GM21825 (cell line): ENCODE data around the gene NOX3.
"Not testable (repeated sequence)": the region's sequence is repeated elsewhere in the genome, so short reads cannot be mapped to it uniquely, and the experiment has no call there.

Experiments
- ATAC-seq: cut with Tn5 transposase; IDR thresholded peaks from one replicate; pipeline ENCODE4 v1.9.1; 2021; ENCODE audit warnings: mild to moderate bottlenecking, moderate library complexity; ENCODE audit not compliant: unreplicated experiment

NOX3 gene

GRCh38 chr6:155377061-155377460 is 78.6 kb downstream of the NOX3 start:
- no peak for ATAC-seq

DNA sequence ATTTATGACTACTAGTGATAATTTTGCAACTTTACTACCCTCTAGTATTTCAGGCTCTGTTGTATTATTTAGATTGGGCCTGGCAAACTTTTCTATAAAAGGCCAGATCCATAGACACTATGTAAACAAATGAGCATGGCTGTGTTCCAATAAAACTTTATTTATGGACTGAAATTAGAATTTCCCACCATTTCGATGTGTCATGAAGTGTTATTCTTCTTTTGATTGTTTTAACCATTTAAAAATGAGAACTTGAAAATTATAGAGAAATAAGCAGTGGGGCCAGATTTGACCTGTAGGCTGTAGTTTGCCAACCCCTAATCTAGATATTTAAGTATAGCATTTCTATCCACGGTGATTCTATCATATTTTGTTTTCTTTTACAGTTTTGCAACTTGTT is 79.8 kb downstream of the NOX3 start:
- no peak for ATAC-seq

DNA sequence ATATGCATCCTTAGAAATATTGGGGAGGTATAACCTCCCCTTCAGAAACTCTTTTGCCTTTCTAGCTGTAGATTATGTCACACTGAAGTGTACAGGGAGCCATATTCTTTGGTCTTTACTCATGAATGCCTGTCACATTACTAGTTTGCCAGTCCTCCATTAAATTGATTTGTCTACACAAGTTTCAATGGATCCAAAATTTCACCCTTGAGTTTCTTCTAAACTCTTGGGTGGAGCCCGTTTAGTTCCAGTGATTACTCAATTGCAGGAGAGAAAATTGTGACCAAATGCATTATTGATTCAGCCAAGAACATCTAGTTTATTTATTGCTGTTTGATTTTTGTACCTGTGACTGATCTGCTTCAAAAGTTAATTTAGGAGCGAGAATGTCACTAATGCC is 81.0 kb downstream of the NOX3 start:
- ATAC-seq = no peak

DNA sequence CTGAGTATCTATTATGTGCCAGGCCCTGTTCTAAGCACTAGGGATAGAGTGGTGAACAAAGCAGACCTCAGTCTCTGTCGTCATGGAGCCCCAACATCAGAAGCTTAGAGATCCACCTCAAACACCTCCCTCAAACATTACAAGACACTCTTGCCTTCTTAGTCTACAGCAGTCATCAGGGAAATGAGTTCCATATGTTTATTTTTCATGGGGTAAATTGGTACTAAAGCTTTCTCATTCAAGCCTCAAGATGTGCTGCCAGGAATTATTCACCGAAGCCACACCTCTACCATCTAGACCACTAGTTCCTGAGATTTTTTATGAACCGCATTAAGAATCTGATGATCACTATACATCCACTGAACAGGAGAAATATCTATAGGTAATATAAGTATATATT is 82.4 kb downstream of the NOX3 start:
- no peak for ATAC-seq

- no peak for ATAC-seq
These were observed 83.4 kb downstream of the NOX3 start for GRCh38 chr6:155372256-155372655.

DNA sequence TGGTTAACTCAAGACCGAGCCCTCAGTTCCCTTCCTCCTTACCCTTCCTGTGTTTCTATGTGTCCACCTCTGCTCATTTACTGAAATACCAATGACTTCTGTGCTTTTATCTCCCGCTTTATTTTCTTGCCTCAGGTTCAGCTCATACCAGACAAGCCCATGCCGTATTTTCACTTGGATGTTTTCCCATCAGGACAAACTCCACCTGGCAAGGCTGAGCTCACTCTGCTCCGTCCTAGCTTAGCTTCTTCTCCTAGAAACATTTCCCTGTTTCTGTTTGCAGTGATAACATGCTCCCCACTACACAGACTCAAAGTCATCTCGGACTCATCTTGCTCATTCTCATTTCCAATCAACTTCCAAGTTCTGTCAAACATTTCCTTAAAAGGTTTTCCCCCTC is 84.4 kb downstream of the NOX3 start:
- no peak for ATAC-seq

DNA sequence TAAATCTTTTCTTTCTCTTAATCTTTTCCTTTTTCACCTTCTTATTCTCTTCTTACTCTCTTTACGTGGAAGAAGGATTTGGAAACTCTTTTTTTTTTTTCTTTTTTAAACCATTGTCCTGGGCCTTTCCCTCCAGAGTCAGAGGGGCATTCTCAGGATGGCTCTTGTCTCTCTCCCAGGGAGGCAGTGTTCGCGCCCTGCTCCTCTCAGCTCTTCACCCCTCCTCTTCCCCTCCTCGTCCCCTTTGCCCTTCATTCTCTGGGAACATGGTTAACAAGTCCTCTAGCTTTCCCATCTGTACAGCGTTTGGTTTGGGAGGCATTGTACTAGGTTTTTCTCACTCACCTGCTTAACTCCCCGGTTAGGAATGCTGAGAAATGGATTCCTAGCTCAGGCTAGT is 89.3 kb downstream of the NOX3 start:
- no peak for ATAC-seq

DNA sequence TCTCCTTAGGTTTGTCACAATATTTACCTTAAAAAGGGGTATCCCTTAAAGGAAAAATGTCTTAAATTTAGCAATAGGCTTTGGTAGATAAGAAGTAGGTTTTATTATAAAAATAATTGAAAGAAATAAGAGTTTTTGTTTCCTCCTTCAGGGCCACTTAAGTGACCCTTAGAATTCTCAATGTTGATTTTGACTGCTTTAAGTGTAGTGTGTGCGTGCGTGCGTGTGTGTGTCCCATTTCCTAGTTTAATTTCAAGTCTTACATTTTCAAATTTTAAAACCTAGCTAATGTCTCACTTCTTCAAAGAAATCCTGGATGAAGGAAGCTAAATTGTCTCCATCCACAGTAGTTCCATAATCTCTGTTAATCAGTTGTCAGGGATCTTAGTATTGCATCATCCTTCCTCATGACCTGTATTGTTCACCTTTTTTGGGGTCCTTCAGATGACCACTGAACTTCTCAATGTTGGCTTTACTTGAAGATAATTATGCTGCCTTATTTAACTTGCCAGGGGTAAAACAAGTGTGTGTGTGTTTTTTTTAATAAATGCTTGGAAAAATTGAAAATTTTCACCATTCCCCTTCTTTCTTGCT is 90.7 kb downstream of the NOX3 start:
- ATAC-seq = no peak

DNA sequence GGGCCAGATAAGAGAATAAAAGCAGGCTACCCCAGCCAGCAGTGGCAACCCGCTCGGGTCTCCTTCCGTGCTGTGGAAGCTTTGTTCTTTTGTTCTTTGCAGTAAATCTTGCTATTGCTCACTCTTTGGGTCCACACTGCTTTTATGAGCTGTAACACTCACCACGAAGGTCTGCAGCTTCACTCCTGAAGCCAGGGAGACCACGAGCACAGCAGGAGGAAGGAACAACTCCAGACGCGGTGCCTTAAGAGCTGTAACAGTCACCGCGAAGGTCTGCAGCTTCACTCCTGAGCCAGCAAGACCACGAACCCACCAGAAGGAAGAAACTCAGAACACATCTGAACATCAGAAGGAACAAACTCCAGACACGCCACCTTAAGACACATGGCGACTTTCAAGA is 91.6 kb downstream of the NOX3 start:
- ATAC-seq = not testable (repeated sequence)

DNA sequence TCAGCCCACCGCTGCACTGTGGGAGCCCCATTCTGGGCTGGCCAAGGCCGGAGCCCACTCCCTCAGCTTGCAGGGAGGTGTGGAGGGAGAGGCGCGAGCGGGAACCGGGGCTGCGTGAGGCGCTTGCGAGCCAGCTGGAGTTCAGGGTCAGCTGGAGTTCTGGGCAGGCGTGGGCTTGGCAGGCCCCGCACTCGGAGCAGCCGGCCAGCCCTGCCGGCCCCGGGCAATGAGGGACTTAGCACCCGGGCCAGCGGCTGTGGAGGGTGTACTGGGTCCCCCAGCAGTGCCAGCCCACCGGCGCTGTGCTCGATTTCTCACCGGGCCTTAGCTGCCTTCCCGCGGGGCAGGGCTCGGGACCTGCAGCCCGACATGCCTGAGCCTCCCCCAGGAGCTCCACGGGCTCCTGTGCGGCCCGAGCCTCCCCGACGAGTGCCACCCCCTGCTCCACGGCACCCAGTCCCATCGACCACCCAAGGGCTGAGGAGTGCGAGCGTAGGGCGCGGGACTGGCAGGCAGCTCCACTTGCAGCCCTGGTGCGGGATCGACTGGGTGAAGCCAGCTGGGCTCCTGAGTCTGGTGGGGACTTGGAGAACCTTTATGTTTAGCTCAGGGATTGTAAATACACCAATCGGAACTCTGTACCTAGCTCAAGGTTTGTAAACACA is 92.5 kb downstream of the NOX3 start:
- ATAC-seq = not testable (repeated sequence)

- ATAC-seq = no peak
These were observed 101.5 kb downstream of the NOX3 start for GRCh38 chr6:155354167-155354566.

- ATAC-seq = no peak
These were observed 102.8 kb downstream of the NOX3 start for GRCh38 chr6:155352811-155353210.

DNA sequence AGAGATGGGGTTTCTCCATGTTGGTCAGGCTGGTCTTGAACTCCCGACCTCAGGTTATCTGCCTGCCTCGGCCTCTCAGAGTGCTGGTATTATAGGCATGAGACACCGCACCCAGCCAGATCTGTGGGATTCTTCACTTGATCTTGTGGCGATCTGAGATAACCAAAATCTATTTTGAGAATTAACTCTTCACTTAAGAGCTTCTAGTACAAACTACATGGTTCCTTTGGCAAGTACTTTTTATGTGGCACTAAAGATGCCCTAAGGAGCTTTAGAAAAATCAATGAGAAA is 103.6 kb downstream of the NOX3 start:
- ATAC-seq = no peak

DNA sequence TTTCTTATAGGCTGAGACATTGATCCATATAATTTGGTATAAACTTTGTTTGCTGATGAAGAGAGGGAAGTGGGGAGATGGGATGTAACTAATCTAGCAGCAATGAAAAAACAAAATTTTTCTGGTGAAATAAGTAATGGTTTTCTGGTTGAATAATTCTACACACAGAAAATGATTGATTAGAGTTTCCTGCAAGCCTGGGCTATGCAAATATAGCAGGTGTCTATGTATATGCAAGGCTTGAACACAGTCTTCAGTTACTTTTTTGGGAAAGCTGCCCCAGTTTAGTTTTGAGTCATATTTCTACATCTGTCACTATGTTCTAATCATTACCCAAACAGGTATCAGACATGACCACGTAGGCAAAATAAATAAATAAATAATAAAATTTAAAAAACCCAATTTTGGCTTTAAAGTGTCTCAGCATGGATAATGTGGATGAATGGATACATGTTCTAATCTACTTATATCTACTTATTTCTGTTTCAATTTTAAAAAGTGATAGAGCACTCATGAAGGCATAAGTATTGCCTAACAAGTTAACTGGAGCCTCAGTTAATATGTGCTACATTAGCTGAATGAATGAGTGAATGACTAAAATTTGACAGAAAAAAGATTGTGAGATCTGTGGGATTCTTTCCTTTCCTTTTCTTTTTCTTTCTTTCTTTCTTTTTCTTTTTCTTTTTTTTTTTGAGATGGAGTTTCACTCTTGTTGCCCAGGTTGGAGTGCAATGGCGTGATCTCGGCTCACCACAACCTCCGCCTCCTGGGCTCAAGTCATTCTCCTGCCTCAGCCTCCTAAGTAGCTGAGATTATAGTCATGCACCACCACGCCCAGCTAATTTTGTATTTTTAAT is 104.1 kb downstream of the NOX3 start:
- peak; percentile 98 for ATAC-seq

DNA sequence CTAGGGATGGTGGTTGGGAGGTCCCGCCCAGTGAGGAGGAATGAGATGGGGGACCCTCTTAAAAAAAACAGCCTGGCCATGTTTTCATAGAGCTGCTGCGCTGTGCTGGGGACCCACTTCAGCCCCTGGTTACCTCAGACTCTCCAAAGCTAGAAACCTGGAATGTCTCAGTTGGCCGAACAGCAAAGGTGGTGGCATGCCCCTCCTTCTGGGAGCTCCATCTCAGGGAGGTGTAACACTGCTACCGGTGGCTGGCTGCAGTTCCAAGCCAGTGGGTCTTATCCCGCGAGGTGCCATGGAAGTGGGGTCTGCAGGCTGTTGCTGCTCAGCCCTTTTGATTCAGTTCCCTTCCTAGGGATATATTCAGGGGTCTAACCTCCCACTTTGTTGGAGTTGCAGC is 105.7 kb downstream of the NOX3 start:
- no peak for ATAC-seq

DNA sequence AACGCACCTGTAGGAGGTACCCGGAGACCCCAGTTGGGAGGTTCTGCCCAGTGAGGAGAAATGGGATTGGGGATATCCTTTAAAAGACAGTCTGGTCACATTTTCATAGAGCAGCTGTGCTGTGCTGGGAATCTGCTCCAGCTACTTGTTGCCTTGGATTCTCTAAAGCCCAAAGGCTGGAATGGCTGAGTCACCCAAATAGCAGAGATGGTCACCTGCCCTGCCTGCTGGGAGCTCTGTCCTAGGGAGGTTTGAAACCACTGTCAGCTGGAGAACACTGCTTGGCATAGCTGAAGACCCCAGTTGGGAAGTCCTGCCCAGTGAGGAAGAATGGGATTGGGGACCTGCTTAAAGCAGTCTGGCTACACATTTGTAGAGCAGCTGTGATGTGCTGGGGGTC is 106.5 kb downstream of the NOX3 start:
- ATAC-seq = no peak

GRCh38 chr6:155347800-155348199 is 107.8 kb downstream of the NOX3 start:
- no peak for ATAC-seq

- no peak for ATAC-seq
These were observed 108.7 kb downstream of the NOX3 start for GRCh38 chr6:155346957-155347356.
